Colonic mucosa (tissue), 4 donors: ENCODE measurements around the gene KRTAP4-16. TPM values are rescaled to one million over a fixed set of nuclear protein-coding genes. Genes with fewer than 3 reads are reported as not detected.
"Not testable (repeated sequence)": the region's sequence is repeated elsewhere in the genome, so short reads cannot be mapped to it uniquely, and the experiment has no call there.

Experiments
- DNase-seq: peaks from one replicate; pipeline ENCODE4 v3.0.0-alpha.2; 2020
- H3K27ac ChIP-seq: fragments of 200-600 bp; one replicate; pipeline ENCODE4 v1.8.0; 2021
- H3K27me3 ChIP-seq: fragments of 200-600 bp; one replicate; pipeline ENCODE4 v1.8.0; 2021
- H3K36me3 ChIP-seq: fragments of 200-600 bp; one replicate; pipeline ENCODE4 v1.8.0; 2021
- H3K4me1 ChIP-seq: fragments of 200-600 bp; one replicate; pipeline ENCODE4 v1.8.0; 2021; ENCODE audit warnings: mild to moderate bottlenecking
- H3K4me3 ChIP-seq: fragments of 200-600 bp; one replicate; pipeline ENCODE4 v1.8.0; 2021
- H3K9ac ChIP-seq, 2 donors: one replicate each; pipeline ENCODE4 v1.7.0; 2013; ENCODE audit warnings: control low read depth in 2 of 2, low read depth in 2 of 2, low read length in 2 of 2
- H3K9me3 ChIP-seq: fragments of 200-600 bp; one replicate; pipeline ENCODE4 v1.8.0; 2021
- intact Hi-C: fragments of 100-400 bp; cut with DNase I; formaldehyde crosslinking; loops from one replicate; pipeline ENCODE4 v1.14.1; 2022
- total RNA-seq, 2 donors: library from RNA; stranded (reverse); fragmentation: NEBNext Ultra II Directional in 1 of 2; extraction: Animal tissue kit (Norgen Biotek cat#: 25700) in 1 of 2; gene quantifications; one replicate each; pipeline ENCODE4 v1.2.1, GENCODE V29; 2021
- TF ChIP-seq, protein P1 (sequence below): fragments of 200-600 bp; IDR thresholded peaks from one replicate; pipeline ENCODE4 v1.8.0; 2022; ENCODE audit warnings: antibody characterized with exemption, mild to moderate bottlenecking
- donor health status: healthy.
- donor health status: DM: no; HTN: no; CAD: no.
- donor health status: DM: no; HTN: no; CAD: no.

KRTAP4-16 gene
- total RNA-seq, 2 donors from 2014 or later = not detected

DNA sequence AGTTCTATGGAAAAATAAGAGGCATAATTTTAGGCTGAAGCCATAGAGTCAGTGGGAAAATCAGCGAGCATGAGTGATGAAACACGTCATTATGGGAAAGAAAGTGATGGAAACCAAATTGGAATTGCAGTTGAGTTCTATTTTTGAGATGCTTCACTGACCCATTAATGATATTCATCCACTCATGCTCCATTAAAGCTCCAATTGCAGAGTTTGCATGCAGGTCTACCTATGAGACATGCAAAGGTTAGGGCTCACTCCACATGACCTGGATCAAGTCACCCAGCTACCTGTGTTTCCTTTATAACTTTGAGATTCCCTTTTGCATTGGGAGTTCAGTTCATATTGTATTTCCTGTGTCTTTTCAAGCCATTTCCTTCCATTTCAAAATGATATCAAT, 28.3 kb downstream of the KRTAP4-16 start:
- Histone ChIP-seq H3K9me3 (no peaks in the 10 kb centered on the region), H3K4me3 (no peak overlapping the region), H3K9ac (no peak overlapping the region), H3K27me3 (no peaks in the 10 kb centered on the region), H3K4me1 (no peaks in the 10 kb centered on the region), H3K27ac (no peak overlapping the region), H3K36me3 (no peaks in the 10 kb centered on the region)
- no peak for DNase-seq
- TF ChIP-seq, protein P1, sequence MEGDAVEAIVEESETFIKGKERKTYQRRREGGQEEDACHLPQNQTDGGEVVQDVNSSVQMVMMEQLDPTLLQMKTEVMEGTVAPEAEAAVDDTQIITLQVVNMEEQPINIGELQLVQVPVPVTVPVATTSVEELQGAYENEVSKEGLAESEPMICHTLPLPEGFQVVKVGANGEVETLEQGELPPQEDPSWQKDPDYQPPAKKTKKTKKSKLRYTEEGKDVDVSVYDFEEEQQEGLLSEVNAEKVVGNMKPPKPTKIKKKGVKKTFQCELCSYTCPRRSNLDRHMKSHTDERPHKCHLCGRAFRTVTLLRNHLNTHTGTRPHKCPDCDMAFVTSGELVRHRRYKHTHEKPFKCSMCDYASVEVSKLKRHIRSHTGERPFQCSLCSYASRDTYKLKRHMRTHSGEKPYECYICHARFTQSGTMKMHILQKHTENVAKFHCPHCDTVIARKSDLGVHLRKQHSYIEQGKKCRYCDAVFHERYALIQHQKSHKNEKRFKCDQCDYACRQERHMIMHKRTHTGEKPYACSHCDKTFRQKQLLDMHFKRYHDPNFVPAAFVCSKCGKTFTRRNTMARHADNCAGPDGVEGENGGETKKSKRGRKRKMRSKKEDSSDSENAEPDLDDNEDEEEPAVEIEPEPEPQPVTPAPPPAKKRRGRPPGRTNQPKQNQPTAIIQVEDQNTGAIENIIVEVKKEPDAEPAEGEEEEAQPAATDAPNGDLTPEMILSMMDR = no peak
- intact Hi-C loops = no loop called here

DNA sequence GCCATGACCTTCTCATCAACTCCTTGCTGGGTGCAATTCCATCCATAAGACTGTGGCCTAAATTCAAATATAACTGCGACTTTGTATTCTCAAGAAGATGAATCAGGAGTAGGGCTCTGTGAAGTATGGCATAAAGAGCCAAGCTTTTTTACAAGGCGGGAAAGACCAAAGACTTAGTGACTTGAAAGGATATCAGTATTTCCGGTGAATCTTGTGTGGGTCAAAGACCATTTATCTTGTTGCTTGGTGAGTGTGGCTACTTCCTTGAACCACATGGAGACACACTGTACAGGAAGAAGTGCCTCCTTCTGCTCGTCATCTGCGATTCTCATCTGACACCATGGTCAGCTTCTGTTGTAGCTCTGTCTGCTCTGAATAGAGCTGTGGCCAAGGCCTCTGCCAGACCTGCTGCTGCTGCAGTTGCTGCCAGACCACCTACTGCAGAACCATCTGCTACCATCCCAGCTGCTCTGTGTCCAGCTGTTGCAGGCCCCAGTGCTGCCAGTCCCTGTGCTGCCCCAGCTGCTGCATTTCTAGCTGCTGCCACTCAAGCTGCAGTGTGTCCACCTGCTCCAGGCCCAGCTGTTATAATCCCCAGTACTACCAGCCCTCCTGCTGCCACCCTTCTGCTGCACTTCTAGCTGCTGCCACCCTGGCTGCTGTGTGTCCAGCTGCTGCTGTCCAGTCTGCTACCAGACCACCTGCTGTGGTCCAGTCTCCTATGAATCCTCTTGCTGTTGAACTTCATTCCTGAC, 30.2 kb downstream of the KRTAP4-16 start:
- intact Hi-C loops = no loop called here
- H3K4me1 ChIP-seq = no peaks in the 10 kb centered on the region
- no peaks in the 10 kb centered on the region for H3K9me3 ChIP-seq
- DNase-seq = no peak
- no peak overlapping the region for H3K9ac ChIP-seq
- H3K36me3 ChIP-seq = no peaks in the 10 kb centered on the region
- H3K27ac ChIP-seq = no peak overlapping the region
- H3K4me3 ChIP-seq = no peak overlapping the region
- TF ChIP-seq, protein P1 = no peak
- H3K27me3 ChIP-seq = no peaks in the 10 kb centered on the region

DNA sequence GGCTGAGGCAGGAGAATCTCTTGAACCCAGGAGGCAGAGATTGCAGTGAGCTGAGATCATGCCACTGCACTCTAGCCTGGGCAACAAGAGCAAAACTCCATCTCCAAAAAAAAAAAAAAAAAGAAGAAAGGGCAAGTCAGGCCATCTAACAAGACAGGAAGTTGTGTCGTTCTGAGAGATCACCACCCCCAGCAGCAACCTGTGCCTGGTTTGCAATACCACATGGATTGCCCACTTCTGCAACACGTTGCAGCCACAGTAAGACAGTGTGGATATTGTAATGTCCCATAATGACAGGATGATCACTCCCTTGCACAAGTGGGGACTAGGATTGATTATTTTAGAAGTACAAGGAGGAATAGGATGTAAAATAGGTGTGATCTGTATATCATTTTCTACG, 33.0 kb downstream of the KRTAP4-16 start:
- no peak for DNase-seq
- TF ChIP-seq, protein P1 = no peak

DNA sequence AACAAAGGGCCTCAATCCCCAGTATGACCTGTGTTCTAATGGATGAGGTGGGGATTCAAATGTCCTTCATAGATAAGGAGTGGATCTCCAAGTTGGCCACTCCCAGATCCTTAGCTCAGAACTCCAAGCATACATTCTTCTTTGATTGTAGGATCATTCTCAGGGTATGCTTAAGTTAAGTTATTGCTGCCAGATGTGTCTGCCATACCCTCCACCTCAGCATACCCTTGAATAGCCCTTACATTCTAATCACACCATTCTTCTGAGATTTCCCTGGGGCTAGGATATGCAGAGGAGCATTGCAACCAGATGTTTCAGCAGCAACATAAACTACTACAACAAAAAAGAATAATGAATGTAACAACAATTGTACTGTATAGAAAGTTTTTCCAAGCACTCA, 34.7 kb downstream of the KRTAP4-16 start:
- no peaks in the 10 kb centered on the region for H3K9me3 ChIP-seq
- intact Hi-C loops = no loop called here
- TF ChIP-seq, protein P1 = no peak
- no peak for DNase-seq
- H3K9ac ChIP-seq = no peak overlapping the region
- no peaks in the 10 kb centered on the region for H3K4me1 ChIP-seq
- no peaks in the 10 kb centered on the region for H3K36me3 ChIP-seq
- H3K27ac ChIP-seq = no peak overlapping the region
- no peak overlapping the region for H3K4me3 ChIP-seq
- no peaks in the 10 kb centered on the region for H3K27me3 ChIP-seq

More for the DNA sequence above, 33.0 kb downstream of the KRTAP4-16 start:
- Histone ChIP-seq H3K27ac (no peak overlapping the region), H3K4me1 (no peaks in the 10 kb centered on the region), H3K27me3 (no peaks in the 10 kb centered on the region), H3K36me3 (no peaks in the 10 kb centered on the region), H3K9ac (no peak overlapping the region), H3K4me3 (no peak overlapping the region), H3K9me3 (no peaks in the 10 kb centered on the region)
- intact Hi-C loops = no loop called here

DNA sequence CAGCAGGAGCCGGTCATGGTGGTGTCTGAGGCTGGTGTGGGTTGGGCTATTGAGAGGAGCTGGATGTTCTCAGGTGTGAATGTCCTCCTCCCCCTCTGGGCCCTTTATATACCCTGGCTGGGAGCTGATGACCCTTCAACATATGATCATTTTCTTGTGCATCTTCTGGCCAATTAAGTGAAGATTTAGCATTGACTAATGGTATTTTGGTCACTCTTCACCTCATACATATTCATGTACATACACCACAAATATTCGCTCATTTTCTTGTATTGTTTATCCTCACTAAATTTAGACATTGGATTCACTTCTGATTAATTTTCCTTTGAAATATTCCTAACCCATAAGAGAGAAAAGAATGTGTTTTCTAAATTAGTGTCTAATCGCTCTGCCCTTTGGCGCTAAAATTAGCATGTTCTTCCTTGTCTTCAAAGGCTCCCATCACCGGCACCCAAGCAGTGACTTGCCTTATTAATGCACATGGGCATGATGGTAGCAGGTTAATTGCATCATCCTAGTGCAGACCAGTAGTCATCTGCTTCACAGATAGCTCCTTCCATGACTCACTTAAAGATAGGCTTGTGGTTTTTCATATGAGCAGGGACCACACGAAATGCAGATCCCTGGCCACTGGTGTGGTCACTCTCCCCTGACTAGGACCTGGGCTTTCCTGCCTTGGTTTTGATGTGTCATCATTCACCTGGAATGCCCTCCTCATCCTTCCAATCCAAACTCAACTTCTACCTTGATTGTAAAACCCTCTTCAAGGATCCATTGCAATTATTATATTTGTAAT, 36.0 kb downstream of the KRTAP4-16 start, which contains the start of gene KRTAP2-4:
Gene KRTAP2-4 (minus strand): TSS at position 51 of the 796 bp plus-strand sequence. CDS start 34 bp downstream, at position 17.
- no peak for DNase-seq
- intact Hi-C loops = no loop called here
- no peaks in the 10 kb centered on the region for H3K36me3 ChIP-seq
- TF ChIP-seq, protein P1 = no peak
- H3K4me3 ChIP-seq = no peak within 1 kb of the TSS
- no peaks in the 10 kb centered on the region for H3K9me3 ChIP-seq
- no peak within 1 kb of the TSS for H3K9ac ChIP-seq
- no peak within 1 kb of the TSS for H3K27ac ChIP-seq
- no peaks in the 10 kb centered on the region for H3K4me1 ChIP-seq
- no peaks in the 10 kb centered on the region for H3K27me3 ChIP-seq

DNA sequence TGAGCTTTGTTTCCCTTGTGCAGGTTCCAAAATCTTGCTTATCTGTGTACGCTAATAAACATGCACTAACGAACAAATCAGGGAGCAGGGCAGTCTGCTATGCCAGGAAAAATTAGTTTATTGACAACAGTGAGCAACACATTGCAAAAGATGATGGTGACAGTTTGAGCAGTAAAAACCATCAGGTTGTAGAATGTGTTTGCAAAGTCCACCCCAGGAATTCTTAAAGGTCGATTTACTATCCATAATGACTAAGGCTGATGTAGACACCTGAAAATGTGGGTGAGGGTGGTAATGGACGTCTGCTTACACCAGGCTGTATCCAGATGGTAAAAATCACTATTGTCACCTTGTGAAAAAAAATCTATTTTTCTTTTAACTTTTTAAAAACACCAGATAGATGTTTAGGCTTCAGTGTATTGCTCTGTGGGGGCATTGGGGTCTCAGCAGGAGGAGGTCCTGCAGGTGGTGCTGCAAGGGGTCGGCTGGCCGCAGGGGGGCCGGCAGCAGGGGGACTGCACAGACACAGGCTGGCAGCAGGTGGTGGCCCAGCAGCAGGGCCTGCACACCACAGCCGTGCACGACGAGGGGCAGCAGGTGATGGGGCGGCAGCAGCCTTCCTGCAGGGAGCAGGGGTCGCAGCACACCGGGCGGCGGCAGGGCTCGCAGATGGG, 36.9 kb downstream of the KRTAP4-16 start:
- H3K4me3 ChIP-seq, intact Hi-C loops, H3K36me3 ChIP-seq, DNase-seq, H3K9me3 ChIP-seq, H3K4me1 ChIP-seq, H3K27me3 ChIP-seq, H3K9ac ChIP-seq, H3K27ac ChIP-seq: not testable (repeated sequence)
